ENCODE measurements around the gene MARCHF10. TPM values are rescaled to one million over a fixed set of nuclear protein-coding genes. Genes with fewer than 3 reads are reported as not detected.
A peak's percentile ranks its signal among the peaks of the same experiment; 100 is the strongest.

Gene MARCHF10
- total and polyA plus RNA-seq, 8 donors: 0.20 to 0.77 (median 0.41) TPM; not detected in 3

DNA sequence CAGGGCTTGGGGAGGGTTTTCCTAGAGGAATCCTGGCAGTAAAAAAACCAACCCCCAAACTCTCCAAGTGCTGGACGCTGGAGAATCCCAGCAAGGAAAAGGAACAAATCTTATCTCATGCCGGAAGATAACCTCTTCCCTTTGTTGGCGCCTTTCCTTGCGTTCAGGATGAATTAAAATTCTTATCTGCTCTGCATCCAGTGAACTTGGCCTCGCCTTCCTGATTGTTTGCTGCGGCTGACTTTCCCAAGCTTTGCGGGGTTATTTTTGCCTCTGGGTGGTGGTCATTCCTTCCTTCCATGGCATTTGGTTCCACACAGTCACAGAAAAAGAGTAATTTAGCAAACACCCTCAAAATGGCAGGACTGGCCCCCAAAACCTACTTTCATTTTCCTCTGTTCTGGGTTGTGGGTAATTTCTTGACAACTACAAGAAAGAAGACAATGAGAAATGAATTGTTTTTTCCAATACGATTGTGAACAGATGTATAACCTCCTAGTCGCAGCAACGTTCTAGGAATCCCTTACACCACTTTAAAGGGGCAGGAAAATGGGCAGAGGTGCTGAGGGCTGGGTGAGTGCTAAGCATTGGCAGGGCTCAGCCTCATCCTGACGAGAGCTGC, 102.8 kb downstream of the MARCHF10 start:
- Histone ChIP-seq H3K27me3 (no peaks in the 10 kb centered on the region), H3K4me1 (peaks cover 0 to 14% (median 0%) of the 10 kb centered on the region in 3 donors), H3K4me3 (no peak overlapping the region), H3K36me3 (no peaks in the 10 kb centered on the region), H3K27ac (peak overlapping the region in 2 of 4 donors; percentile 22 to 84), H3K9me3 (no peaks in the 10 kb centered on the region)
- no peak for ATAC-seq
- no peak for DNase-seq
- TF ChIP-seq, protein P1, sequence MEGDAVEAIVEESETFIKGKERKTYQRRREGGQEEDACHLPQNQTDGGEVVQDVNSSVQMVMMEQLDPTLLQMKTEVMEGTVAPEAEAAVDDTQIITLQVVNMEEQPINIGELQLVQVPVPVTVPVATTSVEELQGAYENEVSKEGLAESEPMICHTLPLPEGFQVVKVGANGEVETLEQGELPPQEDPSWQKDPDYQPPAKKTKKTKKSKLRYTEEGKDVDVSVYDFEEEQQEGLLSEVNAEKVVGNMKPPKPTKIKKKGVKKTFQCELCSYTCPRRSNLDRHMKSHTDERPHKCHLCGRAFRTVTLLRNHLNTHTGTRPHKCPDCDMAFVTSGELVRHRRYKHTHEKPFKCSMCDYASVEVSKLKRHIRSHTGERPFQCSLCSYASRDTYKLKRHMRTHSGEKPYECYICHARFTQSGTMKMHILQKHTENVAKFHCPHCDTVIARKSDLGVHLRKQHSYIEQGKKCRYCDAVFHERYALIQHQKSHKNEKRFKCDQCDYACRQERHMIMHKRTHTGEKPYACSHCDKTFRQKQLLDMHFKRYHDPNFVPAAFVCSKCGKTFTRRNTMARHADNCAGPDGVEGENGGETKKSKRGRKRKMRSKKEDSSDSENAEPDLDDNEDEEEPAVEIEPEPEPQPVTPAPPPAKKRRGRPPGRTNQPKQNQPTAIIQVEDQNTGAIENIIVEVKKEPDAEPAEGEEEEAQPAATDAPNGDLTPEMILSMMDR (IDR thresholded peaks at IDR 0.05): no peak
- FAIRE-seq: no peak
- 15 to 17% methylated on average over 11 of the region's 11 CpGs for WGBS, 2 donors
- intact Hi-C loops (cut with DNase I): loop anchor here in 1 of 3 donors (10.0 kb wide), 1 partner anchor 260 kb away; the partner anchor contains the start of gene TANC2

- no peak for FAIRE-seq
- WGBS, 2 donors: 6 to 7% methylated on average over 31 of the region's 31 CpGs
- H3K27ac ChIP-seq: peak overlapping the region in 3 of 4 donors; percentile 24 to 84 (median 39)
Observed at GRCh38 chr17:62704381-62704971, 103.6 kb downstream of the MARCHF10 start.

DNA sequence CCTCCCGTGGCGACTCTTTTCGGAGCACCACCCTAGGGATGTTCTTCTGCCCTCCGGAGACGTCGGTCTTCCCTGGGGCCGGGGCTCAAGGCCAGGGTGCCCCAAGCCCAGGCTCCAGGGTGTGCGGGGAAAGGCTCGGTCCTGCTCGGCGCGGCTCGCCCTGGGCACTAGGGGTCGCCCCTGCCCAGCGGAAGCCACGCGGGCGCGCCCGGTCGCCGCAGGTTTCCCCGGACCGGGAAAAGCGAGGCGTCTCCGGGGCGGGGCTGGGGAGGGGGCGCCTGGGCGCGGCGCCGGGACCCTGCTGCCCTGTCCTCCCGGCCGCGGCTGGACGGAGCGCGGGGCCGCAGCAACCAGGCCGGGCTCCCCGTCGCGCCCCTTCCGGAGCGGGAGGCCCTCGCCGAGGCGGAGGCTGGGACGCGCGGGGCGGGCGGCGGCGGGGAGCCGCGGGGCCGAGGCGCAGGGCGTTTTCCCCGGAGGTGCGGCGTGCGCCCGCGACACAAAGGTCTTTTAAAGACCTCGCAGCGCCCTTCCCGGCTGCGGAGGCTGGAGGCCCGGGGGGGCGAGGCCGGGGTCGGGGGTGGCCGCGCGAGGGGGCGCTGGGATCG, 104.2 kb downstream of the MARCHF10 start:
- H3K36me3 ChIP-seq: no peaks in the 10 kb centered on the region
- WGBS, 2 donors: 0 to 1% methylated on average over 33 to 80 of the region's 80 CpGs
- TF ChIP-seq, protein P1 (IDR thresholded peaks at IDR 0.05): peak; percentile 60 to 82 (median 68)
- H3K4me1 ChIP-seq: peaks cover 0 to 14% (median 0%) of the 10 kb centered on the region in 3 donors
- peak; percentile 92 to 97 (median 96) for ATAC-seq
- intact Hi-C loops (cut with DNase I): loop anchor here in 2 of 3 donors (5.0 to 10.0 kb wide), 3 partner anchors 261 to 703 kb away; partner anchors contain the start of gene TANC2 (in 1 of the 2)
- H3K4me3 ChIP-seq: peak overlapping the region; percentile 51 to 79 (median 60)
- FAIRE-seq: no peak
- no peaks in the 10 kb centered on the region for H3K27me3 ChIP-seq
- peak; percentile 50 to 94 (median 77) for DNase-seq
- no peaks in the 10 kb centered on the region for H3K9me3 ChIP-seq
- peak overlapping the region in 3 of 4 donors; percentile 24 to 84 (median 39) for H3K27ac ChIP-seq

More at GRCh38 chr17:62704381-62704971, 103.6 kb downstream of the MARCHF10 start:
- ATAC-seq: peak; percentile 8 to 32 (median 26)
- H3K36me3 ChIP-seq: no peaks in the 10 kb centered on the region
- H3K4me3 ChIP-seq: peak overlapping the region; percentile 51 to 79 (median 60)
- H3K27me3 ChIP-seq: no peaks in the 10 kb centered on the region
- DNase-seq: peak in 2 of 6 donors; percentile 18 to 27
- TF ChIP-seq, protein P1 (IDR thresholded peaks at IDR 0.05): no peak
- no peaks in the 10 kb centered on the region for H3K9me3 ChIP-seq
- H3K4me1 ChIP-seq: peaks cover 0 to 14% (median 0%) of the 10 kb centered on the region in 3 donors
- intact Hi-C loops (cut with DNase I): loop anchor here in 2 of 3 donors (5.0 to 10.0 kb wide), 3 partner anchors 260 to 703 kb away; partner anchors contain the start of gene TANC2 (in 1 of the 2)

GRCh38 chr17:62703261-62703775, 104.8 kb downstream of the MARCHF10 start:
- FAIRE-seq (no peak), DNase-seq (peak in 4 of 6 donors; percentile 44 to 86 (median 55)), ATAC-seq (peak; percentile 52 to 85 (median 61))
- Histone ChIP-seq H3K9me3 (no peaks in the 10 kb centered on the region), H3K27me3 (no peaks in the 10 kb centered on the region), H3K36me3 (no peaks in the 10 kb centered on the region), H3K27ac (peak overlapping the region in 2 of 4 donors; percentile 39 to 84), H3K4me1 (peaks cover 0 to 14% (median 0%) of the 10 kb centered on the region in 3 donors), H3K4me3 (peak overlapping the region in 2 of 4 donors; percentile 62 to 79)
- TF ChIP-seq, protein P1 (IDR thresholded peaks at IDR 0.05): no peak
- 13 to 14% methylated on average over 15 to 16 of the region's 16 CpGs for WGBS, 2 donors
- intact Hi-C loops (cut with DNase I): loop anchor here in 2 of 3 donors (5.0 to 10.0 kb wide), 3 partner anchors 261 to 704 kb away; partner anchors contain the start of gene TANC2 (in 1 of the 2)

Data from pancreas (tissue), 10 donors.